Measurements from ENCODE around the gene CFAP20DC.

The CFAP20DC gene

GRCh38 chr3:58804914-58805313, 244.9 kb downstream of the CFAP20DC start:
- TF ChIP-seq EZH2phosphoT487 (IDR thresholded peaks at IDR 0.05; ENCODE audit: borderline replicate concordance, low read length) (no peak), CTCF (IDR thresholded peaks at IDR 0.05; ENCODE audit: low read depth, low read length, poor library complexity, severe bottlenecking) (no peak)
- Histone ChIP-seq H3K27ac (ENCODE audit: low read depth, low read length) (no peak overlapping the region), H3K9me3 (ENCODE audit: control insufficient read depth, insufficient read depth, low read length) (no peaks in the 10 kb centered on the region), H3K4me2 (ENCODE audit: low read length) (no peak overlapping the region), H3K9me2 (replicated peaks; ENCODE audit: control insufficient read depth, low read length) (no peaks in the 10 kb centered on the region), H3K79me2 (ENCODE audit: control insufficient read depth, low read length) (no peaks in the 10 kb centered on the region), H4K20me1 (ENCODE audit: control insufficient read depth, insufficient read depth, low read depth, low read length) (no peaks in the 10 kb centered on the region; the same call in 1 of the 2 replicates), H3K4me3 (ENCODE audit: low read length) (no peak overlapping the region), H3F3A (ENCODE audit: control insufficient read depth, insufficient read depth) (no peaks in the 10 kb centered on the region), H3K4me1 (ENCODE audit: control insufficient read depth, low read length) (no peaks in the 10 kb centered on the region), H3K27me3 (ENCODE audit: control insufficient read depth, low read length) (no peaks in the 10 kb centered on the region), H3K36me3 (ENCODE audit: control insufficient read depth, low read length) (no peaks in the 10 kb centered on the region)

- Histone ChIP-seq H3K9me2 (replicated peaks; ENCODE audit: control insufficient read depth, low read length) (no peaks in the 10 kb centered on the region), H3K36me3 (ENCODE audit: control insufficient read depth, low read length) (no peaks in the 10 kb centered on the region), H3K4me2 (ENCODE audit: low read length) (no peak overlapping the region), H3K79me2 (ENCODE audit: control insufficient read depth, low read length) (no peaks in the 10 kb centered on the region), H3K4me1 (ENCODE audit: control insufficient read depth, low read length) (no peaks in the 10 kb centered on the region), H3K9me3 (ENCODE audit: control insufficient read depth, insufficient read depth, low read length) (no peaks in the 10 kb centered on the region), H3F3A (ENCODE audit: control insufficient read depth, insufficient read depth) (no peaks in the 10 kb centered on the region), H4K20me1 (ENCODE audit: control insufficient read depth, insufficient read depth, low read depth, low read length) (no peaks in the 10 kb centered on the region; the same call in 1 of the 2 replicates), H3K27me3 (ENCODE audit: control insufficient read depth, low read length) (no peaks in the 10 kb centered on the region), H3K4me3 (ENCODE audit: low read length) (no peak overlapping the region), H3K27ac (ENCODE audit: low read depth, low read length) (no peak overlapping the region)
- TF ChIP-seq CTCF (IDR thresholded peaks at IDR 0.05; ENCODE audit: low read depth, low read length, poor library complexity, severe bottlenecking) (no peak), EZH2phosphoT487 (IDR thresholded peaks at IDR 0.05; ENCODE audit: borderline replicate concordance, low read length) (no peak)
Observed at GRCh38 chr3:58801541-58801940, 248.3 kb downstream of the CFAP20DC start.

GRCh38 chr3:58800940-58801339, 248.9 kb downstream of the CFAP20DC start:
- H3K9me2 ChIP-seq (replicated peaks; ENCODE audit: control insufficient read depth, low read length): no peaks in the 10 kb centered on the region
- no peaks in the 10 kb centered on the region; the same call in 1 of the 2 replicates for H4K20me1 ChIP-seq (ENCODE audit: control insufficient read depth, insufficient read depth, low read depth, low read length)
- no peaks in the 10 kb centered on the region for H3K9me3 ChIP-seq (ENCODE audit: control insufficient read depth, insufficient read depth, low read length)
- H3K4me1 ChIP-seq (ENCODE audit: control insufficient read depth, low read length): no peaks in the 10 kb centered on the region
- no peaks in the 10 kb centered on the region for H3K36me3 ChIP-seq (ENCODE audit: control insufficient read depth, low read length)
- no peaks in the 10 kb centered on the region for H3K79me2 ChIP-seq (ENCODE audit: control insufficient read depth, low read length)
- no peak overlapping the region for H3K27ac ChIP-seq (ENCODE audit: low read depth, low read length)
- TF ChIP-seq EZH2phosphoT487 (IDR thresholded peaks at IDR 0.05; ENCODE audit: borderline replicate concordance, low read length): no peak
- no peak for TF ChIP-seq CTCF (IDR thresholded peaks at IDR 0.05; ENCODE audit: low read depth, low read length, poor library complexity, severe bottlenecking)
- H3F3A ChIP-seq (ENCODE audit: control insufficient read depth, insufficient read depth): no peaks in the 10 kb centered on the region
- H3K4me3 ChIP-seq (ENCODE audit: low read length): no peak overlapping the region
- no peaks in the 10 kb centered on the region for H3K27me3 ChIP-seq (ENCODE audit: control insufficient read depth, low read length)
- no peak overlapping the region for H3K4me2 ChIP-seq (ENCODE audit: low read length)
